C4-2B (cell line): Measurements from ENCODE around the gene NBAS.

ENCODE experiments used
- CTCF ChIP-seq: fragments of 450-650 bp; conservative IDR thresholded peaks from 2 replicates; pipeline ENCODE4 v1.5.1; 2017; ENCODE audit warnings: mild to moderate bottlenecking
- ZFX ChIP-seq: fragments of 450-650 bp; IDR thresholded peaks from 2 replicates; pipeline ENCODE4 v1.6.1; 2017

- TF ChIP-seq CTCF: no peak
- TF ChIP-seq ZFX: no peak
These were observed 89.0 kb downstream of the NBAS start for GRCh38 chr2:15472133-15472532.
